Esophagus muscularis mucosa (tissue), 3 donors: ENCODE data around the gene TOLLIP.
"Not testable (repeated sequence)": the region's sequence is repeated elsewhere in the genome, so short reads cannot be mapped to it uniquely, and the experiment has no call there.

Experiments
- POLR2AphosphoS5 ChIP-seq, 2 donors: sonication (generic); formaldehyde crosslinking; IDR thresholded peaks; one replicate each; pipeline ENCODE4 v1.6.1; 2017; ENCODE audit warnings: antibody characterized with exemption in 2 of 2
- TF ChIP-seq, protein P1 (sequence below), 3 experiments: fragments of 200-600 bp in 2 of 3; fragments of 450-650 bp in 1 of 3; sonication (generic) in 2 of 3; IDR thresholded peaks; one replicate each; pipeline ENCODE4 v1.5.1; 2017 to 2019; ENCODE audit warnings: antibody characterized with exemption in 3 of 3, mild to moderate bottlenecking in 2 of 3, moderate library complexity in 1 of 3

DNA sequence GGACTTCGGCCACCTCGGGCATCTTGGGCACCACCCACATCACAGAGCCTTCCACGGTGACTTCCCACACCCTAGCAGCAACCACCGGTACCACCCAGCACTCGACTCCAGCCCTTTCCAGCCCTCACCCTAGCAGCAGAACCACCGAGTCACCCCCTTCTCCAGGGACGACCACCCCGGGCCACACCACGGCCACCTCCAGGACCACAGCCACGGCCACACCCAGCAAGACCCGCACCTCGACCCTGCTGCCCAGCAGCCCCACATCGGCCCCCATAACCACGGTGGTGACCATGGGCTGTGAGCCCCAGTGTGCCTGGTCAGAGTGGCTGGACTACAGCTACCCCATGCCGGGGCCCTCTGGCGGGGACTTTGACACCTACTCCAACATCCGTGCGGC, 65.9 kb downstream of the TOLLIP start:
- TF ChIP-seq, protein P1, sequence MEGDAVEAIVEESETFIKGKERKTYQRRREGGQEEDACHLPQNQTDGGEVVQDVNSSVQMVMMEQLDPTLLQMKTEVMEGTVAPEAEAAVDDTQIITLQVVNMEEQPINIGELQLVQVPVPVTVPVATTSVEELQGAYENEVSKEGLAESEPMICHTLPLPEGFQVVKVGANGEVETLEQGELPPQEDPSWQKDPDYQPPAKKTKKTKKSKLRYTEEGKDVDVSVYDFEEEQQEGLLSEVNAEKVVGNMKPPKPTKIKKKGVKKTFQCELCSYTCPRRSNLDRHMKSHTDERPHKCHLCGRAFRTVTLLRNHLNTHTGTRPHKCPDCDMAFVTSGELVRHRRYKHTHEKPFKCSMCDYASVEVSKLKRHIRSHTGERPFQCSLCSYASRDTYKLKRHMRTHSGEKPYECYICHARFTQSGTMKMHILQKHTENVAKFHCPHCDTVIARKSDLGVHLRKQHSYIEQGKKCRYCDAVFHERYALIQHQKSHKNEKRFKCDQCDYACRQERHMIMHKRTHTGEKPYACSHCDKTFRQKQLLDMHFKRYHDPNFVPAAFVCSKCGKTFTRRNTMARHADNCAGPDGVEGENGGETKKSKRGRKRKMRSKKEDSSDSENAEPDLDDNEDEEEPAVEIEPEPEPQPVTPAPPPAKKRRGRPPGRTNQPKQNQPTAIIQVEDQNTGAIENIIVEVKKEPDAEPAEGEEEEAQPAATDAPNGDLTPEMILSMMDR (IDR thresholded peaks at IDR 0.05): not testable (repeated sequence)
- not testable (repeated sequence) for TF ChIP-seq POLR2AphosphoS5 (IDR thresholded peaks at IDR 0.05)
